IPS-18c (cell line): ENCODE measurements around the gene PRSS8.

Source experiments
- H3K4me3 ChIP-seq: 2 replicates; pipeline ENCODE4 v1.7.0; 2013; ENCODE audit warnings: low read depth, mild to moderate bottlenecking, low read length, moderate library complexity; ENCODE audit not compliant: insufficient read depth
- H3K9me3 ChIP-seq: one replicate; pipeline ENCODE4 v1.6.1; 2013; ENCODE audit warnings: mild to moderate bottlenecking, low read length, moderate library complexity; ENCODE audit not compliant: control insufficient read depth, insufficient read depth

Gene PRSS8

GRCh38 chr16:31094088-31094423, 41.5 kb downstream of the PRSS8 start:
- Histone ChIP-seq H3K4me3 (peak overlapping the region; percentile 72), H3K9me3 (no peaks in the 10 kb centered on the region)

GRCh38 chr16:31093132-31093703, 42.3 kb downstream of the PRSS8 start:
- Histone ChIP-seq H3K9me3 (no peaks in the 10 kb centered on the region), H3K4me3 (peak overlapping the region; percentile 72)

- no peaks in the 10 kb centered on the region for H3K9me3 ChIP-seq
- no peak overlapping the region for H3K4me3 ChIP-seq
These were observed 43.2 kb downstream of the PRSS8 start for GRCh38 chr16:31092330-31092729.

GRCh38 chr16:31090540-31090939, 45.0 kb downstream of the PRSS8 start:
- Histone ChIP-seq H3K9me3 (no peaks in the 10 kb centered on the region), H3K4me3 (no peak overlapping the region)

GRCh38 chr16:31089199-31089598, 46.3 kb downstream of the PRSS8 start:
- Histone ChIP-seq H3K9me3 (no peaks in the 10 kb centered on the region), H3K4me3 (no peak overlapping the region)

- Histone ChIP-seq H3K4me3 (no peak within 1 kb of the TSS), H3K9me3 (no peaks in the 10 kb centered on the region)
These were observed 46.9 kb downstream of the PRSS8 start, which contains the start of gene PRSS53 for GRCh38 chr16:31088459-31089183. PRSS53 (minus strand) TSS chr16:31088943; CDS start chr16:31088809, 134 bp downstream.

- Histone ChIP-seq H3K9me3 (no peaks in the 10 kb centered on the region), H3K4me3 (no peak overlapping the region)
These were observed 47.6 kb downstream of the PRSS8 start for GRCh38 chr16:31087971-31088370.

- no peaks in the 10 kb centered on the region for H3K9me3 ChIP-seq
- no peak overlapping the region for H3K4me3 ChIP-seq
These were observed 48.0 kb downstream of the PRSS8 start for GRCh38 chr16:31087481-31087880.

- H3K4me3 ChIP-seq: no peak overlapping the region
- no peaks in the 10 kb centered on the region for H3K9me3 ChIP-seq
These were observed 49.0 kb downstream of the PRSS8 start for GRCh38 chr16:31086629-31086906.

GRCh38 chr16:31085873-31086628, 49.5 kb downstream of the PRSS8 start:
- Histone ChIP-seq H3K9me3 (no peaks in the 10 kb centered on the region), H3K4me3 (no peak overlapping the region)

- no peak overlapping the region for H3K4me3 ChIP-seq
- no peaks in the 10 kb centered on the region for H3K9me3 ChIP-seq
These were observed 50.1 kb downstream of the PRSS8 start for GRCh38 chr16:31085411-31085810.

GRCh38 chr16:31084584-31085302, 50.8 kb downstream of the PRSS8 start:
- no peaks in the 10 kb centered on the region for H3K9me3 ChIP-seq
- H3K4me3 ChIP-seq: no peak overlapping the region

- H3K9me3 ChIP-seq: no peaks in the 10 kb centered on the region
These were observed 51.5 kb downstream of the PRSS8 start for GRCh38 chr16:31083981-31084380.

GRCh38 chr16:31083556-31083955, 52.0 kb downstream of the PRSS8 start:
- no peaks in the 10 kb centered on the region for H3K9me3 ChIP-seq
- no peak overlapping the region for H3K4me3 ChIP-seq

More at GRCh38 chr16:31083981-31084380, 51.5 kb downstream of the PRSS8 start:
- H3K4me3 ChIP-seq: no peak overlapping the region

- H3K9me3 ChIP-seq: no peaks in the 10 kb centered on the region
These were observed 52.4 kb downstream of the PRSS8 start for GRCh38 chr16:31083081-31083480.

GRCh38 chr16:31082368-31083045, 53.0 kb downstream of the PRSS8 start:
- H3K9me3 ChIP-seq: no peaks in the 10 kb centered on the region
- H3K4me3 ChIP-seq: no peak overlapping the region

More at GRCh38 chr16:31083081-31083480, 52.4 kb downstream of the PRSS8 start:
- no peak overlapping the region for H3K4me3 ChIP-seq
